GM11168 (cell line): Measurements from ENCODE around the gene GRN.
"Not testable (repeated sequence)": the region's sequence is repeated elsewhere in the genome, so short reads cannot be mapped to it uniquely, and the experiment has no call there.

Experiments used
- in situ Hi-C: fragments of 300-500 bp; cut with MboI; formaldehyde crosslinking; loops from one replicate; pipeline ENCODE4 v1.12.0; 2022; ENCODE audit warnings: low sequenced_read_pairs; ENCODE audit not compliant: unreplicated experiment

Gene GRN

GRCh38 chr17:44359006-44359405, 13.9 kb downstream of the GRN start:
- in situ Hi-C loops = no loop called here

- in situ Hi-C loops = no loop called here
Measured at GRCh38 chr17:44359458-44360143, 14.5 kb downstream of the GRN start.

DNA sequence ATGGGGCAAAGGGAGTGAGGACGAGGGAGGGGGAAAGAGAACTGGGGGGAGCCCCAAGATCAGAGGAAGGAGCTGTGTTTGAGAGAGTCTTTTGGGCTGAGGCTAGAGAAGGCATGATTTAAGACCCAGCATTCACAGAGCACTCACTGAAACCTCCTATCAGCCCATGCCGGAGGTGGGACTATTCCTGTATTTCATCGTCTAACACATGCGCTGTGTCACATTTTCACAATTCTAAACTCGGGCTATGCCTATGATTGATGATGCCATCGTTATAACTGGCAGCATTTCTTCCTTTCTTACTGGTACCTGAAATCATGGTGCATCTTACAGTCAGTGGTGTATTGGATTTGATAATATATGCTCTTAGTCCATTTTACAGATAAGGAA, 15.0 kb downstream of the GRN start:
- in situ Hi-C loops = no loop called here

- in situ Hi-C loops = no loop called here
Measured at GRCh38 chr17:44360826-44361225, 15.7 kb downstream of the GRN start.

DNA sequence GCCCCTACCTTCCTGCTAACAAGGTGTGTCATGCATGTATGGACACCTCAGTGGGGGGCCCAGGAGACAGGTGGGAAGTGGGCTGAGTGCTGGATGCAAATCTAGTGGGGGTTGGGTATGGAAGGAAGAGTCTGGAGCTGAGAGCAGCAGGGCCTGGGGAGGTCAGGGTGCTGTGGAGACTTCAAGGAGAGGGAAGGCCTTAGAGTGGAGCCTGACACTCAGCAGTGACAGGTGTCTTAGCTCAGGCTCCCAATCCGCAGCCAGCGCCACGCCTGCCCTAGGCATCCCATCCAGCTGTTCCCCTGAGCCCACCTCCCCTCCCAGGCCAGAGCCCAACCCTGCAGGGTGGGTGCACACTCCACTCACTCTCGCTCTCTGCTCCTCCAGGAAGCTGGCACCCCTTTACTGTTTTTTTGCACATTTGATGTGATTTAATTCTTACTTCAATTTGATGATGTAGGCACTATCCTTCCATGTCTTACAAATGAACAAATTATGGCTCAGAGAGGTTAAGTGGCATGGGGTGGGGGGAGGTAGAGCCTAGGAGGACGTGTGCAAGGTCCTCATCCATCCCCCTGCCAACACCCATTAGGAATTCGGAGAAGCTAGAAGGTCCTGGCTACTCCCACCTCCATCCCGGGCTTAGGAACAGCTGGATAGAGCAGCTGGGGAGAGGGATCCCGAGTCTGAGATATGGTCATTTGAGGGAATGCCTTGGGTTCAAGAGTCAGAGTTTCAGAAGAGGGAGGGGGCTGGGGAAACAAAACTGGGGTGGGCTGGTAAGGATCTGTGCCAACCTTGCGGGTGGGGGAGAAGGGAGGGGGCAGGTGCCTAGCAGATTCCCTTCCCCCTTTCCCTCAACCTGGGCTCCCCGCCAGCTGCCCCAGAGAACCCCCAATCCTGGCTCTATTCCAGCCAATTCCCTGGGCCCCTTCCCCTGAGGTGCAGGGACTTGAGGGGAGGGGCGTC, 16.5 kb downstream of the GRN start:
- in situ Hi-C loops = no loop called here

GRCh38 chr17:44362459-44362948, 17.4 kb downstream of the GRN start:
- in situ Hi-C loops = no loop called here

GRCh38 chr17:44362949-44363612, 18.0 kb downstream of the GRN start:
- in situ Hi-C loops = no loop called here

GRCh38 chr17:44363613-44364159, 18.6 kb downstream of the GRN start, which contains the start of gene FAM171A2:
Gene FAM171A2 (minus strand): TSS chr17:44363853. CDS start chr17:44363714, 139 bp downstream.
- in situ Hi-C loops = no loop called here

DNA sequence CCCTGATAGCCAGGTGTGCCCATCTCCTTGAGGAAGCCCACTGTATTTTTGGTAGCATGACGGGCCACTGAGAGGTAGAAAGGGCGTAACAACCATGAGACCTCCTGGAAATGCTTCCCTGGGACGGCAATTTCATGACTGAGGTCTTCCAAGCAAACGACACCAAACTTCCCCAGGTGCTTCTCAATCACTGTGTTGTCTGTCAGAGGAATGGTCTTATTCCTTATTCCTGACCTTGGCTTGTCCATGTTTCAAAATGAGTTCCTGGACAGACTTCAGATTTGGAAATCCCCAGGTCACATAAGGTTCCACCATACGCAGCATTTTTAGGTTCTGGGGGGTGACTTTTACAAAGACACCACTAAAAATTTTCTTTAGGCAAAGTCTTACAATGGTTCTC, 19.9 kb downstream of the GRN start:
- in situ Hi-C loops = not testable (repeated sequence)

DNA sequence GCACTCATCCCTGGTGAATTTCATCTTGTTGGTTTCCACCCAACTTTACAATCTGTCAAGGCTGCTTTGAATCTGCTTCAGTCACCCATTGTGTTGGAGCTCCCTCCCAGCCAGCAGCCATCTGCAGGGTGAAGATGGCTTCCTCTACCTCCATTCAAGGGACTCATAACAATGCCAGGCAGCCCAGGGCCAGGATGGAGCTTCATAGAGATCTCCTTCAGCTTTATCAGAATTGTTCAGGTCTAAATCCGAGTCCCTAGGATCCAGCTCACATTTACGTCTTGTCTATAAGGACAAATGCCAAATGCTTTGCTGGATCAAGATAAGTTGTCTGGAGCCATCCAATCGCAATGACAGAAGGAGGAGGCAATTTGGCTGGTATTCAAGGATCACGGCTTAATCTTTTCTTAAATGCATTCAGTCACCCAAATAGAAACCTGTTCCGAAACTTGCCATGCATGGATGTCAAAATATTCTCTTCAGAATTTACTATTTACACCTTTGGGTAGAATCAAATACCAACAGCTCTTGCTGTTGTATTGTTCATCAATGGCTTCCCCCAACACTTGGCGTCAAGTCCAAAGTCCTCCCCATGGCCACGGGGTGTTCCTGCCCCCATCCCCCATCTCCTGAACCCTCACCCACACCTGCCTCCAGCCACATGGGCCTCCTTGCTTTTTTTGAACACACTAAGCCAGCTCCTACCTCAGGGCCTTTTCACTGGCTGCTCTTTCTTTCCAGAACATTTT, 22.3 kb downstream of the GRN start:
- in situ Hi-C loops = no loop called here

- in situ Hi-C loops = not testable (repeated sequence)
Measured at GRCh38 chr17:44368391-44369243, 23.5 kb downstream of the GRN start.

DNA sequence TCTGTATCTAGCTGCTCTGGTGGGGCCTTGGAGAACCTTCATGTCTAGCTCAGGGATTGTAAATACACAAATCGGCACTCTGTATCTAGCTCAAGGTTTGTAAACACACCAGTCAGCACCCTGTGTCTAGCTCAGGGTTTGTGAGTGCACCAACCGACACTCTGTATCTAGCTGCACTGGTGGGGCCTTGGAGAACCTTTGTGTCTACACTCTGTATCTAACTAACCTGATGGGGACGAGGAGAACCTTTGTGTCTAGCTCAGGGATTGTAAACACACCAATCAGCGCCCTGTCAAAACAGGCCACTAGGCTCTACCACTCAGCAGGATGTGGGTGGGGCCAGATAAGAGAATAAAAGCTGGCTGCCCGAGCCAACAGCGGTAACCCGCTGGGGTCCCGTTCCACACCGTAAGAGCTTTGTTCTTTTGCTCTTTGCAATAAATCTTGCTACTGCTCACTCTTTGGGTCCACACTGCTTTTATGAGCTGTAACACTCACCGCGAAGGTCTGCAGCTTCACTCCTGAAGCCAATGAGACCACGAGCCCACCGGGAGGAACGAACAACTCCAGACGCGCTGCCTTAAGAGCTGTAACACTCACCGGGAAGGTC, 24.4 kb downstream of the GRN start:
- in situ Hi-C loops = not testable (repeated sequence)

GRCh38 chr17:44372036-44372435, 26.9 kb downstream of the GRN start:
- in situ Hi-C loops = no loop called here

DNA sequence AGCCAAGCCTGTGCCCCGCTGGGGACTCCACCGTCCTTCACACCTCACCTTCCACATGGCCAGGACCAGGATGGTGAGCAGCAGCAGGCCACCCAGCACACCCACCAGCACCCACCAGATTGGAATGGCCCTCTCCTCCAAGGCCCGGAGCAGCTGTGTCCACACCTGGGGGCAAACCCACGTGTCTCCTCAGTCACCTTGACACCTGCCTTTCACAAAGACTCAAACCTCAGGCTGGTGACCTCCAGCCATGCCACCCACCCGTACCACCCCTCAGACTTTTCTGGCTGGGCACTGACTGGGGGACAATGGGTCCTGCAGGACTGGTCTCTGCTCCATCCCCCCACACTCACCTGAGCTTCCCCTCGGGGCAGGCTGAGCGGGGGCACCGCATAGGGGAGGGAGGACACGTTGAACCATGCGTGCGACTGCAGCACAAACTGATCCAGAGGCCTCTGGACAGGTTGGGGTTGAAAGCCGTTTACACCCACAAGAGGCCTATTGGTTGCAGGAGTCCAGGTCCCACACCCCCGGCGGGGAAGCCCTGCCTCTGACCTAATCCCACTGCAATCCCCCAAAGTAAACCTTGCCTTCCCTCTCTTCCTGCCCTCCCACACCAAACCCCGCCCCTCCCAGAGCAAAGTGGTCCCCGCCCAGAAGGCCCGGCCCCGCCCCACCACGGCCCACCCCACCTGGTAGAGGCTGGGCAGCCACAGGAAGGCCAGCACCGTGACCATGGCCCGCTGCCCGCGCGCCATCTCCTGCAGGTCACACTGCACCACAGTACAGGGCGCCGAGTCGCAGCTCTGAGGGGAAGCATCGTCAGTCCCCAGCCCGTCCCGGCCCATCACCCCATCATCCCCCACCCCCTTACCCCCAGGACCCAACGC, 29.4 kb downstream of the GRN start:
- in situ Hi-C loops = no loop called here

GRCh38 chr17:44375196-44376017, 30.3 kb downstream of the GRN start:
- in situ Hi-C loops = no loop called here

GRCh38 chr17:44376124-44376523, 31.0 kb downstream of the GRN start:
- in situ Hi-C loops = no loop called here

DNA sequence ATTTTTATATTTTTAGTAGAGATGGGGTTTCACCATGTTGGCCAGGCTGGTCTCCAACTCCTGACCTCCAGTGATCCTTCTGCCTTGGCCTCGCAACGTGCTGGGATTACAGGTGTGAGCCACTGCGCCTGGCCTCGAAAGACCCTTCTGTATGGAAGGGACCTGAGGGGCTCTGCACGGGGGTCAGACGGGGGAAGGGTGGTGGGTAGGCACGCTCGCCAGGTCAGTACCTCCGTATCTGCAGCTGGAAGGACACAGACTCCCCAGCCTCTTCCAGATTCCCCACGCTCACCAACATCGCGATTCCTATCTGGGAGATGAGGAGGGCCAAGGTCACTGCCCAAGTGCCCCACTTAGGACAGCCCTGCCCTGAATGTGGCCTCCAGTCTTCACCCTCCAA, 31.7 kb downstream of the GRN start:
- in situ Hi-C loops = no loop called here
